Activated CD4-positive, alpha-beta T cell treated with anti-CD3 and anti-CD28 coated beads for 36 hours (primary cell): ENCODE data around the gene OMP. TPM values are rescaled to one million over a fixed set of nuclear protein-coding genes. Genes with fewer than 3 reads are reported as not detected.
"Not testable (repeated sequence)": the region's sequence is repeated elsewhere in the genome, so short reads cannot be mapped to it uniquely, and the experiment has no call there.

ENCODE experiments used
- ATAC-seq: fragments of 200-7000 bp; cut with Tn5 transposase; one replicate; pipeline ENCODE4 v1.10.0; 2021; ENCODE audit warnings: mild to moderate bottlenecking, moderate library complexity
- CTCF ChIA-PET: fragments of 350-600 bp; sonication (Branson Sonifier 250); formaldehyde crosslinking; loops from one replicate; lab custom pipeline; 2021; ENCODE audit warnings: antibody characterized with exemption; lab: Charles Lee
- POLR2A ChIA-PET: fragments of 350-600 bp; sonication (Branson Sonifier 250); formaldehyde crosslinking; loops from one replicate; lab custom pipeline; 2021; ENCODE audit warnings: antibody characterized with exemption, inconsistent platforms; lab: Charles Lee
- DNase-seq: peaks from one replicate; pipeline ENCODE4 v3.0.0-alpha.2; 2020
- H3K27ac Mint-ChIP-seq: one replicate; pipeline ENCODE4 v1.8.0; 2021; ENCODE audit warnings: mixed read lengths
- H3K27me3 Mint-ChIP-seq: one replicate; pipeline ENCODE4 v1.8.0; 2021; ENCODE audit warnings: mixed read lengths
- H3K36me3 Mint-ChIP-seq: one replicate; pipeline ENCODE4 v1.8.0; 2021; ENCODE audit warnings: low read depth, mixed read lengths
- H3K4me1 Mint-ChIP-seq: one replicate; pipeline ENCODE4 v1.8.0; 2021; ENCODE audit warnings: mixed read lengths
- H3K4me3 Mint-ChIP-seq: one replicate; pipeline ENCODE4 v1.8.0; 2021; ENCODE audit warnings: mild to moderate bottlenecking, moderate library complexity, mixed read lengths
- H3K9me3 Mint-ChIP-seq: one replicate; pipeline ENCODE4 v1.8.0; 2021; ENCODE audit warnings: low read depth, mixed read lengths
- intact Hi-C, 2 experiments: fragments of 100-400 bp; cut with DNase I in 1 of 2; cut with micrococcal nuclease in 1 of 2; formaldehyde crosslinking; loops; one replicate each; pipeline versions ENCODE4 v1.14.2 to v1.15.1; 2022 to 2024; cut with DNase I, micrococcal nuclease
- total RNA-seq, 2 experiments: library from RNA; stranded (reverse); gene quantifications; one replicate each; pipeline ENCODE4 v1.2.3, GENCODE V29; 2021

The OMP gene
- total RNA-seq, 2 experiments from 2014 or later: not detected

GRCh38 chr11:77061258-77061657, 41.4 kb upstream of the OMP start:
- POLR2A ChIA-PET, ATAC-seq, CTCF ChIA-PET: not testable (repeated sequence)

GRCh38 chr11:77062924-77063323, 39.7 kb upstream of the OMP start:
- no peaks in the 10 kb centered on the region for H3K36me3 Mint-ChIP-seq
- peaks cover 4% of the 10 kb centered on the region for H3K4me1 Mint-ChIP-seq
- intact Hi-C loops: no loop called here
- ChIA-PET CTCF (interaction anchor here (0.9 to 3.7 kb wide), 4 partner anchors 15 to 48 kb away, joined by 3 to 24 read pairs (median 4); no protein-coding TSS in a partner anchor), POLR2A (interaction anchor here (0.5 kb wide), 1 partner anchor 17 kb away, joined by 3 read pairs; no protein-coding TSS in a partner anchor)
- H3K9me3 Mint-ChIP-seq: peaks cover 4% of the 10 kb centered on the region
- no peak for DNase-seq
- H3K4me3 Mint-ChIP-seq: no peak overlapping the region
- H3K27ac Mint-ChIP-seq: no peak overlapping the region
- H3K27me3 Mint-ChIP-seq: peaks cover 2% of the 10 kb centered on the region
- ATAC-seq: no peak

More at GRCh38 chr11:77061258-77061657, 41.4 kb upstream of the OMP start:
- H3K4me3 Mint-ChIP-seq, H3K4me1 Mint-ChIP-seq, H3K36me3 Mint-ChIP-seq, H3K27ac Mint-ChIP-seq, DNase-seq, H3K9me3 Mint-ChIP-seq, H3K27me3 Mint-ChIP-seq, intact Hi-C loops: not testable (repeated sequence)

- H3K9me3 Mint-ChIP-seq: peaks cover 4% of the 10 kb centered on the region
- no peak for DNase-seq
- H3K36me3 Mint-ChIP-seq: no peaks in the 10 kb centered on the region
- ChIA-PET CTCF (interaction anchor here (0.9 to 3.7 kb wide), 3 partner anchors 15 to 49 kb away, joined by 3 to 24 read pairs (median 5); no protein-coding TSS in a partner anchor), POLR2A (no interaction called here)
- H3K4me3 Mint-ChIP-seq: no peak overlapping the region
- no peak for ATAC-seq
- H3K4me1 Mint-ChIP-seq: peaks cover 4% of the 10 kb centered on the region
- peaks cover 2% of the 10 kb centered on the region for H3K27me3 Mint-ChIP-seq
- intact Hi-C loops: no loop called here
- H3K27ac Mint-ChIP-seq: no peak overlapping the region
These were observed 39.2 kb upstream of the OMP start for GRCh38 chr11:77063407-77063806.

- Mint-ChIP-seq H3K4me1 (peaks cover 4% of the 10 kb centered on the region), H3K36me3 (no peaks in the 10 kb centered on the region), H3K9me3 (peaks cover 4% of the 10 kb centered on the region), H3K27me3 (peaks cover 2% of the 10 kb centered on the region), H3K4me3 (no peak overlapping the region), H3K27ac (no peak overlapping the region)
- ATAC-seq (no peak), DNase-seq (no peak)
- ChIA-PET CTCF (interaction anchor here (0.9 to 3.7 kb wide), 3 partner anchors 16 to 28 kb away, joined by 5 to 24 read pairs (median 19); no protein-coding TSS in a partner anchor), POLR2A (no interaction called here)
- intact Hi-C loops: no loop called here
These were observed 38.8 kb upstream of the OMP start for GRCh38 chr11:77063861-77064260.

- Mint-ChIP-seq H3K4me1 (peaks cover 4% of the 10 kb centered on the region), H3K27ac (no peak overlapping the region), H3K4me3 (no peak overlapping the region), H3K27me3 (no peaks in the 10 kb centered on the region), H3K36me3 (no peaks in the 10 kb centered on the region), H3K9me3 (peaks cover 4% of the 10 kb centered on the region)
- CTCF ChIA-PET: interaction anchor here (1.1 to 3.7 kb wide), 4 partner anchors 13 to 26 kb away, joined by 4 to 24 read pairs (median 12); no protein-coding TSS in a partner anchor
- POLR2A ChIA-PET: no interaction called here
- DNase-seq (no peak), ATAC-seq (no peak)
- intact Hi-C loops: no loop called here
These were observed 37.9 kb upstream of the OMP start for GRCh38 chr11:77064648-77065217.

- peak; percentile 43 for DNase-seq
- POLR2A ChIA-PET: no interaction called here
- peak; percentile 4 for ATAC-seq
- Mint-ChIP-seq H3K4me3 (peak overlapping the region; percentile 75), H3K4me1 (peaks cover 4% of the 10 kb centered on the region), H3K36me3 (no peaks in the 10 kb centered on the region), H3K9me3 (peaks cover 4% of the 10 kb centered on the region), H3K27ac (peak overlapping the region; percentile 78), H3K27me3 (no peaks in the 10 kb centered on the region)
- intact Hi-C loops: loop anchor here (1.0 to 2.0 kb wide), 5 partner anchors 19 to 621 kb away; partner anchors contain the start of genes ACER3 (in 1 of the 2) and EMSY (in 1 of the 2)
- CTCF ChIA-PET: interaction anchor here (1.1 to 3.7 kb wide), 4 partner anchors 14 to 25 kb away, joined by 4 to 24 read pairs (median 12); no protein-coding TSS in a partner anchor
These were observed 36.8 kb upstream of the OMP start for GRCh38 chr11:77065878-77066228.

- Mint-ChIP-seq H3K4me1 (peaks cover 4% of the 10 kb centered on the region), H3K9me3 (peaks cover 4% of the 10 kb centered on the region), H3K27me3 (no peaks in the 10 kb centered on the region), H3K36me3 (no peaks in the 10 kb centered on the region), H3K4me3 (peak within 1 kb of the TSS; percentile 75), H3K27ac (peak within 1 kb of the TSS; percentile 78)
- peak; percentile 91 for DNase-seq
- CTCF ChIA-PET: interaction anchor here (1.0 to 3.7 kb wide), 3 partner anchors 18 to 25 kb away, joined by 5 to 24 read pairs (median 19); no protein-coding TSS in a partner anchor
- intact Hi-C loops: loop anchor here (1.0 to 2.0 kb wide), 5 partner anchors 19 to 622 kb away; partner anchors contain the start of genes ACER3 (in 1 of the 2) and EMSY (in 1 of the 2)
- POLR2A ChIA-PET: no interaction called here
- ATAC-seq: peak; percentile 97
These were observed 36.2 kb upstream of the OMP start, which contains the start of gene CAPN5 for GRCh38 chr11:77066229-77067042. Gene CAPN5 (plus strand): TSS chr11:77066971. CDS start chr11:77084887, 17,916 bp downstream.

GRCh38 chr11:77067861-77068443, 34.7 kb upstream of the OMP start:
- no peaks in the 10 kb centered on the region for H3K27me3 Mint-ChIP-seq
- H3K36me3 Mint-ChIP-seq: no peaks in the 10 kb centered on the region
- peak overlapping the region; percentile 63 for H3K4me3 Mint-ChIP-seq
- POLR2A ChIA-PET: no interaction called here
- DNase-seq (no peak), ATAC-seq (no peak)
- no peaks in the 10 kb centered on the region for H3K9me3 Mint-ChIP-seq
- intact Hi-C loops: loop anchor here (2.0 kb wide), 2 partner anchors 23 to 623 kb away; partner anchors contain the start of gene EMSY (in 1 of the 2)
- CTCF ChIA-PET: interaction anchor here (0.6 to 2.4 kb wide), 4 partner anchors 20 to 939 kb away, joined by 3 to 7 read pairs (median 6); no protein-coding TSS in a partner anchor
- H3K27ac Mint-ChIP-seq: no peak overlapping the region
- H3K4me1 Mint-ChIP-seq: peaks cover 13% of the 10 kb centered on the region

GRCh38 chr11:77068457-77069335, 33.9 kb upstream of the OMP start:
- POLR2A ChIA-PET: no interaction called here
- ATAC-seq: no peak
- peaks cover 19% of the 10 kb centered on the region for H3K4me1 Mint-ChIP-seq

GRCh38 chr11:77069336-77069968, 33.2 kb upstream of the OMP start:
- H3K9me3 Mint-ChIP-seq: no peaks in the 10 kb centered on the region
- H3K27me3 Mint-ChIP-seq: no peaks in the 10 kb centered on the region
- H3K27ac Mint-ChIP-seq: no peak overlapping the region
- H3K4me3 Mint-ChIP-seq: no peak overlapping the region
- H3K4me1 Mint-ChIP-seq: peaks cover 19% of the 10 kb centered on the region
- POLR2A ChIA-PET: no interaction called here
- intact Hi-C loops: no loop called here
- CTCF ChIA-PET: interaction anchor here (0.6 to 2.4 kb wide), 2 partner anchors 22 to 619 kb away, joined by 3 to 7 read pairs; no protein-coding TSS in a partner anchor
- H3K36me3 Mint-ChIP-seq: no peaks in the 10 kb centered on the region
- DNase-seq (no peak), ATAC-seq (no peak)

More at GRCh38 chr11:77068457-77069335, 33.9 kb upstream of the OMP start:
- Mint-ChIP-seq H3K27me3 (no peaks in the 10 kb centered on the region), H3K9me3 (no peaks in the 10 kb centered on the region), H3K4me3 (no peak overlapping the region), H3K36me3 (no peaks in the 10 kb centered on the region), H3K27ac (no peak overlapping the region)
- CTCF ChIA-PET: interaction anchor here (0.6 to 2.4 kb wide), 3 partner anchors 21 to 220 kb away, joined by 3 to 7 read pairs (median 5); no protein-coding TSS in a partner anchor
- no peak for DNase-seq
- intact Hi-C loops: no loop called here
